SU-DHL-6 (cell line): ENCODE measurements around the gene ZNF148.

Experiments
- CTCF ChIP-seq: fragments of 200-600 bp; sonication (generic); IDR thresholded peaks from one replicate; pipeline ENCODE4 v1.5.1; 2017; ENCODE audit warnings: antibody characterized with exemption, mild to moderate bottlenecking, low read length, moderate library complexity; ENCODE audit not compliant: insufficient read depth, poor library complexity, severe bottlenecking
- EZH2phosphoT487 ChIP-seq: fragments of 200-600 bp; sonication (generic), shearing (Covaris generic); conservative IDR thresholded peaks from 2 replicates; pipeline ENCODE4 v1.6.1; 2018; ENCODE audit warnings: mild to moderate bottlenecking, antibody characterized with exemption, low read length, moderate library complexity, mixed read lengths

GRCh38 chr3:125179884-125180240 lies 195.3 kb downstream of the ZNF148 start:
- TF ChIP-seq CTCF (no peak), EZH2phosphoT487 (no peak)
